GM10248 (cell line): ENCODE measurements around the gene FAM162A.
"Not testable (repeated sequence)": the region's sequence is repeated elsewhere in the genome, so short reads cannot be mapped to it uniquely, and the experiment has no call there.

Source experiments
- CTCF ChIA-PET: fragments of 300-600 bp; sonication (Branson Sonifier 250); formaldehyde crosslinking; extraction: SDS; loops from one replicate; lab custom pipeline; 2021; ENCODE audit warnings: antibody characterized with exemption; lab: Yijun Ruan, JAX
- POLR2A ChIA-PET: fragments of 350-650 bp; sonication (Branson Sonifier 250); formaldehyde crosslinking; extraction: SDS; loops from one replicate; lab custom pipeline; 2020; ENCODE audit warnings: antibody characterized with exemption; lab: Yijun Ruan, JAX
- DNase-seq: peaks from one replicate; pipeline ENCODE4 v3.0.0; 2012; ENCODE audit errors: extremely low spot score
- CTCF ChIP-seq: IDR thresholded peaks from 2 replicates; pipeline ENCODE4 v1.5.1; 2012; ENCODE audit warnings: mild to moderate bottlenecking, low read depth; ENCODE audit errors: extremely low read depth, missing control alignments, control extremely low read depth

Gene FAM162A

GRCh38 chr3:122421836-122422235 lies 37.9 kb downstream of the FAM162A start:
- ChIA-PET CTCF (no interaction called here), POLR2A (no interaction called here)
- TF ChIP-seq CTCF: no peak
- no peak for DNase-seq

- ChIA-PET CTCF (no interaction called here), POLR2A (no interaction called here)
- TF ChIP-seq CTCF: no peak
- no peak for DNase-seq
Measured at GRCh38 chr3:122427857-122428471, 44.0 kb downstream of the FAM162A start.

- POLR2A ChIA-PET: no interaction called here
- DNase-seq: no peak
- CTCF ChIA-PET: interaction anchor here (1.0 to 2.4 kb wide), 2 partner anchors 11 to 14 kb away, joined by 3 to 11 read pairs; partner anchors contain the start of gene WDR5B
- no peak for TF ChIP-seq CTCF
Measured at GRCh38 chr3:122430371-122430770, 46.4 kb downstream of the FAM162A start.

GRCh38 chr3:122435950-122436349 lies 52.0 kb downstream of the FAM162A start:
- no peak for DNase-seq
- POLR2A ChIA-PET: no interaction called here
- CTCF ChIA-PET: no interaction called here
- TF ChIP-seq CTCF: no peak

GRCh38 chr3:122443090-122443489 lies 59.1 kb downstream of the FAM162A start:
- CTCF ChIA-PET: interaction anchor here (0.7 to 1.0 kb wide), 3 partner anchors 10 to 50 kb away, joined by 4 to 5 read pairs (median 4); no protein-coding TSS in a partner anchor

GRCh38 chr3:122443762-122444490 lies 59.9 kb downstream of the FAM162A start:
- POLR2A ChIA-PET, DNase-seq, CTCF ChIA-PET: not testable (repeated sequence)

More at GRCh38 chr3:122443090-122443489, 59.1 kb downstream of the FAM162A start:
- DNase-seq: no peak
- TF ChIP-seq CTCF: no peak
- POLR2A ChIA-PET: no interaction called here

- POLR2A ChIA-PET, DNase-seq: not testable (repeated sequence)
- CTCF ChIA-PET: interaction anchor here (1.2 kb wide), 1 partner anchor 14 kb away, joined by 4 read pairs; no protein-coding TSS in a partner anchor
Measured at GRCh38 chr3:122444491-122444887, 60.5 kb downstream of the FAM162A start.

- CTCF ChIA-PET, DNase-seq, POLR2A ChIA-PET: not testable (repeated sequence)
Measured at GRCh38 chr3:122448218-122448617, 64.2 kb downstream of the FAM162A start.
